ENCODE data around the gene ABRACL. TPM values are rescaled to one million over a fixed set of nuclear protein-coding genes. Genes with fewer than 3 reads are reported as not detected.

Gene ABRACL
- total RNA-seq, 6 experiments from 2014 or later: 22.5 to 52.0 (median 39.6) TPM

DNA sequence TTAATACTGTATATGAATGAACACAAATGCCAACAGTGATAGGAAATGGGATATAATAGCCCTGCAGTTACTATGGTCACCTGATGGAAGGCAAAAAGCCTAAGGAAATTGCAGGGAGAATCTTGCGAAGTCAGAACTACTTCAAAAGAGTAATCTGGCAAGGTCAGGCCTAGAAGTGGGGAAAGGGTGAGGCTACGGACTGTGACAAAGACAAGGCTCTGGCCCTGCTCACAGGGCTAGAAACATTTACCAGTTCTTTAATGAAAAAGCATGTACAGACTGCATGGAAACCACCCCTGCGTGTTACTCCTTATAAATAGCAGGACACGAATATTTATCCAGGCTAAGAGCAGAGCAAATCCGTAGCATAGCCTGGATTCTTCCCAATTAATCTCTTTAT lies 53.8 kb downstream of the ABRACL start:
- TF ChIP-seq, protein P1, sequence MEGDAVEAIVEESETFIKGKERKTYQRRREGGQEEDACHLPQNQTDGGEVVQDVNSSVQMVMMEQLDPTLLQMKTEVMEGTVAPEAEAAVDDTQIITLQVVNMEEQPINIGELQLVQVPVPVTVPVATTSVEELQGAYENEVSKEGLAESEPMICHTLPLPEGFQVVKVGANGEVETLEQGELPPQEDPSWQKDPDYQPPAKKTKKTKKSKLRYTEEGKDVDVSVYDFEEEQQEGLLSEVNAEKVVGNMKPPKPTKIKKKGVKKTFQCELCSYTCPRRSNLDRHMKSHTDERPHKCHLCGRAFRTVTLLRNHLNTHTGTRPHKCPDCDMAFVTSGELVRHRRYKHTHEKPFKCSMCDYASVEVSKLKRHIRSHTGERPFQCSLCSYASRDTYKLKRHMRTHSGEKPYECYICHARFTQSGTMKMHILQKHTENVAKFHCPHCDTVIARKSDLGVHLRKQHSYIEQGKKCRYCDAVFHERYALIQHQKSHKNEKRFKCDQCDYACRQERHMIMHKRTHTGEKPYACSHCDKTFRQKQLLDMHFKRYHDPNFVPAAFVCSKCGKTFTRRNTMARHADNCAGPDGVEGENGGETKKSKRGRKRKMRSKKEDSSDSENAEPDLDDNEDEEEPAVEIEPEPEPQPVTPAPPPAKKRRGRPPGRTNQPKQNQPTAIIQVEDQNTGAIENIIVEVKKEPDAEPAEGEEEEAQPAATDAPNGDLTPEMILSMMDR (IDR thresholded peaks at IDR 0.05): no peak
- no peak for TF ChIP-seq POLR2A (IDR thresholded peaks at IDR 0.05)
- Histone ChIP-seq H3K27me3 (no peaks in the 10 kb centered on the region), H3K4me1 (no peaks in the 10 kb centered on the region), H3K27ac (no peak overlapping the region), H3K9me3 (no peaks in the 10 kb centered on the region), H3K36me3 (no peaks in the 10 kb centered on the region), H3K4me3 (no peak overlapping the region)
- intact Hi-C loops (cut with DNase I): no loop called here
- DNase-seq: no peak
- 83% methylated on average over 5 of the region's 5 CpGs for WGBS (ENCODE audit: insufficient coverage, low coverage, low lambda C conversion rate, missing lambda C conversion rate)
- no peak for ATAC-seq

DNA sequence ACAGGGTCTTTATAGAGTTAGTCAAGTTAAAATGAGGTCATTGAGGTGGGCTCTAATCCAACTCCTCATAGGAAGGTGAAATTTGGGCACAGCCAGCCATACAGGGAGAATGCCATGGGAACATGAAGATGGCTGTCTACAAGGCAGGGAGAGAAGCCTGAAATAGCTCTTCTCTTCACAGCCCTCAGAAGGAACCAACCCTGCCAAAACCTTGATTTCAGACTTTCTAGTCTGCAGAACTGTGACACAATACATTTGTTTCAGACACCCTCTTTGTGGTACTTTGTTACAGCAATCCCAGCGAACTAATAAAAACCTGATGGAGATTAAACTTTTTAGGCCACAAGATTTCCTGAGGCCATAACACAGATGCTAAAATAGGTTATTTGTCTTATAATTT lies 63.3 kb downstream of the ABRACL start:
- Histone ChIP-seq H3K4me1 (no peaks in the 10 kb centered on the region), H3K27me3 (no peaks in the 10 kb centered on the region), H3K4me3 (no peak overlapping the region), H3K9me3 (no peaks in the 10 kb centered on the region), H3K27ac (no peak overlapping the region), H3K36me3 (no peaks in the 10 kb centered on the region)
- WGBS (ENCODE audit: insufficient coverage, low coverage, low lambda C conversion rate, missing lambda C conversion rate): 100% methylated on average over 1 of the region's 1 CpG
- ATAC-seq: no peak
- intact Hi-C loops (cut with DNase I): no loop called here
- DNase-seq: no peak
- no peak for TF ChIP-seq POLR2A (IDR thresholded peaks at IDR 0.05)
- TF ChIP-seq, protein P1 (IDR thresholded peaks at IDR 0.05): no peak

Other genes with a start within 250 kb of the ABRACL start
- not detected for gene ECT2L, start 232.7 kb upstream of the ABRACL start, total RNA-seq
- gene REPS1, start 40.5 kb upstream of the ABRACL start, total RNA-seq: 10 to 100 TPM; 17.0 to 68.0 (median 34.0) TPM
- 10 to 100 TPM in 4 of 6 experiments, 1 to 10 TPM in 2; 6.8 to 12.2 (median 11.0) TPM for gene HECA, start 106.3 kb downstream of the ABRACL start, total RNA-seq

All from right lobe of liver (tissue), 6 donors.